GM21381 (cell line): Measurements from ENCODE around the gene GNAI1.

Experiments
- ATAC-seq: cut with Tn5 transposase; IDR thresholded peaks from one replicate; pipeline ENCODE4 v1.9.1; 2021; ENCODE audit warnings: mild to moderate bottlenecking, moderate library complexity; ENCODE audit not compliant: unreplicated experiment

The GNAI1 gene

GRCh38 chr7:80134536-80135308 is at the start of gene GNAI1:
Gene GNAI1, plus strand, starts transcription at chr7:80134831. Its CDS starts 330 bp downstream, at chr7:80135161.
- ATAC-seq, result peak; percentile 47

- ATAC-seq, result no peak
These were observed 47.4 kb upstream of the GNAI1 start for GRCh38 chr7:80087051-80087770.

- ATAC-seq, result no peak
These were observed 46.9 kb upstream of the GNAI1 start for GRCh38 chr7:80087771-80088170.

- ATAC-seq, result no peak
These were observed 45.9 kb upstream of the GNAI1 start for GRCh38 chr7:80088705-80089104.

- ATAC-seq, result no peak
These were observed 45.3 kb upstream of the GNAI1 start for GRCh38 chr7:80089366-80089765.

- no peak for ATAC-seq
These were observed 41.3 kb upstream of the GNAI1 start for GRCh38 chr7:80093349-80093748.

GRCh38 chr7:80095545-80095944 is 39.1 kb upstream of the GNAI1 start:
- ATAC-seq, result no peak

- no peak for ATAC-seq
These were observed 36.9 kb upstream of the GNAI1 start for GRCh38 chr7:80097756-80098155.

- ATAC-seq, result no peak
These were observed 35.8 kb upstream of the GNAI1 start for GRCh38 chr7:80098795-80099194.

- no peak for ATAC-seq
These were observed 34.4 kb upstream of the GNAI1 start for GRCh38 chr7:80100254-80100653.

GRCh38 chr7:80105701-80106408 is 28.8 kb upstream of the GNAI1 start:
- ATAC-seq, result no peak

- ATAC-seq, result peak; percentile 49
These were observed 28.0 kb upstream of the GNAI1 start for GRCh38 chr7:80106498-80107113.

- ATAC-seq, result no peak
These were observed 27.4 kb upstream of the GNAI1 start for GRCh38 chr7:80107278-80107677.

- no peak for ATAC-seq
These were observed 24.3 kb upstream of the GNAI1 start for GRCh38 chr7:80110376-80110775.

- no peak for ATAC-seq
These were observed 20.5 kb upstream of the GNAI1 start for GRCh38 chr7:80114159-80114558.

GRCh38 chr7:80124526-80125264 is 9.9 kb upstream of the GNAI1 start:
- no peak for ATAC-seq

GRCh38 chr7:80127412-80128160 is 7.0 kb upstream of the GNAI1 start:
- ATAC-seq, result no peak

GRCh38 chr7:80128918-80129317 is 5.7 kb upstream of the GNAI1 start:
- ATAC-seq, result no peak

- no peak for ATAC-seq
These were observed 4.8 kb upstream of the GNAI1 start for GRCh38 chr7:80129785-80130184.
